ENCODE data around the gene ATP7B.

- TF ChIP-seq CTCF (IDR thresholded peaks at IDR 0.05; ENCODE audit: borderline replicate concordance, extremely low read depth, low read length, poor library complexity, severe bottlenecking): no peak
- TF ChIP-seq EZH2 (IDR thresholded peaks at IDR 0.05; ENCODE audit: borderline replicate concordance, low read depth, low read length, severe bottlenecking): no peak
Observed at GRCh38 chr13:52048516-52048915, 37.3 kb upstream of the ATP7B start.

Data from DND-41 (cell line).